ENCODE data around the gene REXO5. TPM values are rescaled to one million over a fixed set of nuclear protein-coding genes. Genes with fewer than 3 reads are reported as not detected.

The REXO5 gene
- total and polyA plus RNA-seq, 8 donors, result 4.7 to 31.7 (median 7.2) TPM

DNA sequence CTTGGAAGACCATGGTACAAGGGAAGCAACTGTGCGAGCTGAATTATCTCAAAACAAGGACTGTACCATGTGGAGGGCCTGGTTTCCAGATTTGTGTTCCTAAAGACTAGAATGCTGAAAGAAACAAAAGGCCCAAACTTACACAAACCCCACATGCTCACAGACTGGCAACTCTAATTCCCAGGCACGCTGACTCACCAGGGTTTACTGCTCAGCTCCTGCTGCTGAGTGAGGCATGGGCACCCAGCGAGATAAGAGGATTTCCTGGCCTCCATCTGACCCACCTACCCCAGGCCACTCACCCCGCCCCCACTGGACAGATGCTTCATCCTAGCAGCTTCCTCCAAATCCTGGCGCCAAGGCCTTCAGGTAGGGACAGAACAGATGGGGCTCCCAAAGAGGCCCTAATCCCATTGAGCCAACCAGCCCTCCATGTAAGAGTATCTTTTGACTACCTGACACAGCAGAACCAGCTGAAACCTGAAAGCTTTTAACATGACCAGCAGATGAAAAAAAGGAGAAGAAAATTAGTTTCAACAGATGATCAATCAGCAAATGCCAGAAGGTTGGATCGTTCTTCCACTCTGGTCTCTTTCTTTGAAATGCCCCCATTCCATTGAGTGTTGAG, 59.9 kb downstream of the REXO5 start:
- no peaks in the 10 kb centered on the region for H3K9me3 ChIP-seq
- DNase-seq, result peak; percentile 27 to 58
- peak overlapping the region; percentile 8 to 79 (median 71) for H3K27ac ChIP-seq
- peaks cover 9 to 14% (median 13%) of the 10 kb centered on the region in 4 donors for H3K36me3 ChIP-seq
- no peak overlapping the region for H3K4me3 ChIP-seq
- no peak for TF ChIP-seq EP300 (IDR thresholded peaks at IDR 0.05)
- TF ChIP-seq, protein P1, sequence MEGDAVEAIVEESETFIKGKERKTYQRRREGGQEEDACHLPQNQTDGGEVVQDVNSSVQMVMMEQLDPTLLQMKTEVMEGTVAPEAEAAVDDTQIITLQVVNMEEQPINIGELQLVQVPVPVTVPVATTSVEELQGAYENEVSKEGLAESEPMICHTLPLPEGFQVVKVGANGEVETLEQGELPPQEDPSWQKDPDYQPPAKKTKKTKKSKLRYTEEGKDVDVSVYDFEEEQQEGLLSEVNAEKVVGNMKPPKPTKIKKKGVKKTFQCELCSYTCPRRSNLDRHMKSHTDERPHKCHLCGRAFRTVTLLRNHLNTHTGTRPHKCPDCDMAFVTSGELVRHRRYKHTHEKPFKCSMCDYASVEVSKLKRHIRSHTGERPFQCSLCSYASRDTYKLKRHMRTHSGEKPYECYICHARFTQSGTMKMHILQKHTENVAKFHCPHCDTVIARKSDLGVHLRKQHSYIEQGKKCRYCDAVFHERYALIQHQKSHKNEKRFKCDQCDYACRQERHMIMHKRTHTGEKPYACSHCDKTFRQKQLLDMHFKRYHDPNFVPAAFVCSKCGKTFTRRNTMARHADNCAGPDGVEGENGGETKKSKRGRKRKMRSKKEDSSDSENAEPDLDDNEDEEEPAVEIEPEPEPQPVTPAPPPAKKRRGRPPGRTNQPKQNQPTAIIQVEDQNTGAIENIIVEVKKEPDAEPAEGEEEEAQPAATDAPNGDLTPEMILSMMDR (IDR thresholded peaks at IDR 0.05), result no peak
- TF ChIP-seq POLR2AphosphoS5 (IDR thresholded peaks at IDR 0.05), result peak in 1 of 3 donors; percentile 52
- no peak for TF ChIP-seq POLR2A (IDR thresholded peaks at IDR 0.05)
- H3K27me3 ChIP-seq, result no peaks in the 10 kb centered on the region
- intact Hi-C loops (cut with DNase I; ENCODE audit: low total_unique reads), result no loop called here
- H3K4me1 ChIP-seq, result peaks cover 49 to 68% (median 63%) of the 10 kb centered on the region in 4 donors
- 57 to 69% (median 60%) methylated on average over 6 of the region's 6 CpGs for WGBS, 5 donors

DNA sequence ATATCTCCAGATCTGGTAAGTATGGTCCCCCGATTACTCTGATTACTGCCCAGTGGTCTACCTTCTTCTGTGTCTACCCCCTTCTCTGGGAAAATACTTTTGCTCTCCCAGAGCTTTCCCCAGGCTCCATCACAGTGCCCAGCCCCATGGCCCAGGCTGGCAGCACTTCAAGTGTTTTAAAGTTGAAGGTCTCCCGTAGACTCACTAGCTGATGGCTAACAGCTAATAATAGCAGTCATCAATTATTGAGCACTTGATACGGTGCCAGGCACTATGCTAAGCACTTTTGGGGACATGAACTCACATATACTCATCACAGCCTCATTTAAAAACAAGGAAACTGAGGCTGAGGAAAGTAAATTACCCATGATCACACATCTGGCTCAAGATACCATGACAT, 60.5 kb downstream of the REXO5 start:
- Histone ChIP-seq H3K4me3 (no peak overlapping the region), H3K36me3 (peaks cover 7 to 8% (median 8%) of the 10 kb centered on the region in 4 donors), H3K27ac (peak overlapping the region in 4 of 5 donors; percentile 46 to 79 (median 73)), H3K27me3 (no peaks in the 10 kb centered on the region), H3K4me1 (peaks cover 54 to 73% (median 67%) of the 10 kb centered on the region in 4 donors), H3K9me3 (no peaks in the 10 kb centered on the region)
- WGBS, 5 donors, result 62 to 77% (median 67%) methylated on average over 3 of the region's 3 CpGs
- DNase-seq, result no peak
- TF ChIP-seq POLR2A (IDR thresholded peaks at IDR 0.05), result no peak
- no peak for TF ChIP-seq POLR2AphosphoS5 (IDR thresholded peaks at IDR 0.05)
- TF ChIP-seq, protein P1 (IDR thresholded peaks at IDR 0.05), result no peak
- no peak for TF ChIP-seq EP300 (IDR thresholded peaks at IDR 0.05)
- intact Hi-C loops (cut with DNase I; ENCODE audit: low total_unique reads), result no loop called here

DNA sequence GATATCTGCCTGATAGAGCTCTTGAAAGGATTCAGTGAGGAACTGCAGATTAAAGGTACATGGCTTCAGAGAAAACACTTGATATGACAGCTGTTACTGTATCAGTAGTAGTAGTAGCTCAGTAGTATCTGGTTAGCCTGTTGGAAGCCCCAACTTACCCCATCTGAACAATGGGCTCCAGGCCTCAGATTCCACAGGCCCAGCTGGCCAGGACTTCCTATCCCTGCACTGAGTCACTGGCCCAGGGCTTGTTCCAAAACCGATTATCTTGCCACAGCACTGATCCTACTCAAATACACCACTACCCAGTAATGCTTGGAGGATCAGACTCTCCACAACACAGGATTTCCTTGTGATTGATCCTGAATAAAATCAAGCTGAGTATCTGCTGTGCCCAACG, 61.3 kb downstream of the REXO5 start:
- WGBS, 5 donors, result 59 to 84% (median 66%) methylated on average over 2 of the region's 2 CpGs
- no peaks in the 10 kb centered on the region for H3K9me3 ChIP-seq
- no peak overlapping the region for H3K4me3 ChIP-seq
- peak overlapping the region in 4 of 5 donors; percentile 46 to 79 (median 73) for H3K27ac ChIP-seq
- peaks cover 0 to under 1% (median 0%) of the 10 kb centered on the region in 4 donors for H3K36me3 ChIP-seq
- H3K27me3 ChIP-seq, result no peaks in the 10 kb centered on the region
- intact Hi-C loops (cut with DNase I; ENCODE audit: low total_unique reads), result no loop called here
- DNase-seq, result no peak
- H3K4me1 ChIP-seq, result peaks cover 56 to 81% (median 74%) of the 10 kb centered on the region in 4 donors
- TF ChIP-seq POLR2AphosphoS5 (IDR thresholded peaks at IDR 0.05), result no peak
- TF ChIP-seq POLR2A (IDR thresholded peaks at IDR 0.05), result no peak
- TF ChIP-seq, protein P1 (IDR thresholded peaks at IDR 0.05), result no peak
- TF ChIP-seq EP300 (IDR thresholded peaks at IDR 0.05), result no peak

DNA sequence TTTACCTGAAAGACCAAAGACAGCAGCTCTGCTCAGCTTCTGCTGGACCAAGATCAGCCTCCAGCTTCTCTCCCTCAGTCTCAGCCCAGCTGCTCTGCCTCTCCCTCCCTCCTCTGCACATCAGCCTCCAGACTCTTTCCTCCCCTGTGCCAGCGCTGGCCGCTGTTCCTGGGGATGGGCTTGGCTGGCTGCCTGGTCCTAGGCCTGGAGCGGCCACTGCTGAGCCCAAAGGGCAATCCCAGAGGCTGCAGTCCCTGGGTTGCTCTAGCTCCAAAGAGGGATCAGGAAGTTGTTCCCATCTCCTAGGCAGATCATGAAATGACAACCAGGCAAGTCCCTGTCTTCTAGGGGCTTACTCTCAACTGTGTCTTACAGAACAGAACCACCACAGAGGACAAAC, 62.6 kb downstream of the REXO5 start:
- WGBS, 5 donors, result 8 to 33% (median 15%) methylated on average over 3 of the region's 3 CpGs

More for the DNA sequence above, 62.6 kb downstream of the REXO5 start:
- TF ChIP-seq, protein P1 (IDR thresholded peaks at IDR 0.05), result no peak
- TF ChIP-seq EP300 (IDR thresholded peaks at IDR 0.05) (no peak), POLR2AphosphoS5 (IDR thresholded peaks at IDR 0.05) (peak; percentile 37 to 77 (median 68))
- H3K36me3 ChIP-seq, result no peaks in the 10 kb centered on the region
- no peaks in the 10 kb centered on the region for H3K27me3 ChIP-seq
- peak; percentile 83 to 91 for DNase-seq
- peak overlapping the region in 4 of 5 donors; percentile 54 to 79 (median 67) for H3K27ac ChIP-seq
- intact Hi-C loops (cut with DNase I; ENCODE audit: low total_unique reads), result no loop called here
- peaks cover 60 to 94% (median 80%) of the 10 kb centered on the region in 4 donors for H3K4me1 ChIP-seq
- no peak overlapping the region for H3K4me3 ChIP-seq
- no peaks in the 10 kb centered on the region for H3K9me3 ChIP-seq

All from stomach (tissue), 9 donors.